Dedifferentiated amniotic fluid mesenchymal stem cell (primary cell): ENCODE measurements around the gene RGS19.
"Not testable (repeated sequence)": the region's sequence is repeated elsewhere in the genome, so short reads cannot be mapped to it uniquely, and the experiment has no call there.

ENCODE experiments used
- DNase-seq: peaks from one replicate; pipeline ENCODE4 v3.0.0-alpha.2; 2016; ENCODE audit errors: extremely low spot score

Gene RGS19

GRCh38 chr20:64095455-64095854 is 16.1 kb upstream of the RGS19 start:
- DNase-seq = no peak

- DNase-seq = no peak
Measured at GRCh38 chr20:64093013-64093503, 13.7 kb upstream of the RGS19 start.

GRCh38 chr20:64092258-64093012 is 13.1 kb upstream of the RGS19 start:
- no peak for DNase-seq

GRCh38 chr20:64091770-64092169 is 12.5 kb upstream of the RGS19 start:
- DNase-seq = no peak

- DNase-seq = no peak
Measured at GRCh38 chr20:64091340-64091739, 12.0 kb upstream of the RGS19 start.

- no peak for DNase-seq
Measured at GRCh38 chr20:64090165-64090564, 10.8 kb upstream of the RGS19 start.

GRCh38 chr20:64088586-64088985 is 9.3 kb upstream of the RGS19 start:
- not testable (repeated sequence) for DNase-seq

GRCh38 chr20:64087226-64087825 is 8.0 kb upstream of the RGS19 start:
- DNase-seq = not testable (repeated sequence)

GRCh38 chr20:64086801-64087200 is 7.5 kb upstream of the RGS19 start:
- no peak for DNase-seq

- no peak for DNase-seq
Measured at GRCh38 chr20:64084685-64085152, 5.4 kb upstream of the RGS19 start.

GRCh38 chr20:64083804-64084684 is 4.7 kb upstream of the RGS19 start, which contains the start of gene LKAAEAR1:
LKAAEAR1 (minus strand) TSS chr20:64084398; CDS start chr20:64084219, 179 bp downstream.
- DNase-seq = no peak

GRCh38 chr20:64083378-64083803 is 4.1 kb upstream of the RGS19 start:
- peak; percentile 32 for DNase-seq

GRCh38 chr20:64082820-64083377 is 3.6 kb upstream of the RGS19 start:
- no peak for DNase-seq

GRCh38 chr20:64082126-64082731 is 2.9 kb upstream of the RGS19 start:
- DNase-seq = no peak

- DNase-seq = no peak
Measured at GRCh38 chr20:64081624-64081964, 2.3 kb upstream of the RGS19 start.

- DNase-seq = no peak
Measured at GRCh38 chr20:64080813-64081623, 1.7 kb upstream of the RGS19 start.

GRCh38 chr20:64080013-64080812 is 895 bp upstream of the RGS19 start, which contains the start of gene OPRL1:
OPRL1 (plus strand) TSS chr20:64080082; CDS start chr20:64092721, 12,639 bp downstream.
- DNase-seq = no peak

GRCh38 chr20:64078934-64079272 is 415 bp downstream of the RGS19 start:
- DNase-seq = no peak

GRCh38 chr20:64077876-64078551 is 1.3 kb downstream of the RGS19 start:
- DNase-seq = no peak
